ENCODE measurements around the gene TIGIT.

The TIGIT gene

DNA sequence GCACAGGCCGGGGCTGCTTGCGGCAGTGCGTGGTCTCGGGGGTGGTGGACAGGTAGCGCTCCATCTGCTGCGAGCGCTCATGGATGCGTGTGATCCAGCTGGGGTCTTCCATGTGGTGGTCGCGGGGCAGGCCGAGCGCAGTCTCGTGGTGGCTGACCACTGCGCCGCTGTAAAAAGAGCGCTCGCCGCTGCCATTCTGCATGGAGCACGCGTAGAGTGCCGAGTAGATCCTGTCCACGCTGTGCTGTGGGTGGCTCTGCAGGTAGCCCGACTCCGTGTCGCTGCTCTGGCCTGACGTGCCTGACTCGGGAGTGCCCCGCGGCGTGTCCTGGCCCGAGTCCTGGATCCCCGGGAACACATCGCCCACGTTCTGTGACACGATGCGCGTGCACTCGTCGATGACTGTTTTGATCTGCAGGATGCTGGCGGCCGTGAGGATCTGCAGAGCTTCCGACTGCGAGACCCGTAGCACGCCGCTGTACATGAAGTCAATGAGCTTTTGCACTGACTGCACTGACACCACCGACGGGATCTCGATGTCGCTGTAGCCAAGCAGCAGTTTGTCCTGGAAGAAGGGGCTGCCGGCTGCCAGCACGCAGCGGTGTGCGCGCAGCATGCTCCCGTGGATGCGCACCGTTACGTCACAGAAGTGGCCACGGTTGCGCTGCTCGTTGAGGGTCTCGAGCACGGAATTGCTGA, 57.4 kb downstream of the TIGIT start:
- TF ChIP-seq CTCF (IDR thresholded peaks at IDR 0.05), result no peak
- no peaks in the 10 kb centered on the region for H3K4me1 ChIP-seq (ENCODE audit: control insufficient read depth in 1 of 2, insufficient read depth in 1 of 2, low read depth in 1 of 2, low read length in 1 of 2)

DNA sequence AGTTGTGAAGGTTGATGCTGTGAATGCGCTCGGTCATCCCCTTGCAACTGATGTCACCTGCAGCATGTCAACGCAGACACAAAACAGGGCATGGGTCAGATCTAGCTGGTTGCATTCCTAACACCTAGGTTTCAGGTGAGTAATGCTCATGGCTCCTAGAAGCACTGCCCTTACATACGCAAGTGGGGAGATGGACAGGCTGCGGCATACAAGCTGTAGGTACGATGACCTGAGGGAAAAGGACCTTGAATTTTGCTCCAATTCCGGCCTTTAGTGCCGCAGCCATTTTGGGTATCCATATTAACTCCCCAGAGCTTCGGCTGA, 58.0 kb downstream of the TIGIT start:
- Histone ChIP-seq H3K27me3 (no peaks in the 10 kb centered on the region), H3K9me3 (no peaks in the 10 kb centered on the region), H3K27ac (no peak overlapping the region), H3K36me3 (peaks cover 17% of the 10 kb centered on the region), H3K4me1 (ENCODE audit: control insufficient read depth in 1 of 2, insufficient read depth in 1 of 2, low read depth in 1 of 2, low read length in 1 of 2) (no peaks in the 10 kb centered on the region), H3K4me3 (ENCODE audit: low read depth in 1 of 2, low read length in 1 of 2) (no peak overlapping the region)
- no peak for TF ChIP-seq CTCF (IDR thresholded peaks at IDR 0.05)

More for the DNA sequence above, 57.4 kb downstream of the TIGIT start:
- Histone ChIP-seq H3K36me3 (peaks cover 17% of the 10 kb centered on the region), H3K27me3 (no peaks in the 10 kb centered on the region), H3K4me3 (ENCODE audit: low read depth in 1 of 2, low read length in 1 of 2) (no peak overlapping the region), H3K27ac (no peak overlapping the region), H3K9me3 (no peaks in the 10 kb centered on the region)

DNA sequence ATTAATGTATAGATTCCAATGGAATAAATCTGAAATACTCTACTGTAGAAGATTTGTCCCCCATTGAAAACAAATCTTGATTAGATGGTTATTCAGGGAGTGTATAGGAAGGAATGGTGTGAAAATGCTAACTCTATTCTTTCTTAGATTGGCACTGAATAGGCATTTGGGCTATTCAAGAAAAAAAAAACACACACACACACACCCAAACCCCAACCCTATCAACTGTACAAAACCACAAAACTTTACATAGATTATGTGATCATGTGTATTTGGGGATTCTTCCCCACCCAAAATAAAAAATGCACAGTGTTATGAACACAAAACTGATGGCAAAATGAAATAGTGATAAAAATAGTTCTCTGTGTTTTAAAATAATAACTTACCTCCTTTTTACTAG, 61.8 kb downstream of the TIGIT start:
- H3K9me3 ChIP-seq, result no peaks in the 10 kb centered on the region
- H3K36me3 ChIP-seq, result peaks cover 10% of the 10 kb centered on the region
- H3K27me3 ChIP-seq, result no peaks in the 10 kb centered on the region
- TF ChIP-seq CTCF (IDR thresholded peaks at IDR 0.05), result no peak
- no peak overlapping the region for H3K4me3 ChIP-seq (ENCODE audit: low read depth in 1 of 2, low read length in 1 of 2)
- no peak overlapping the region for H3K27ac ChIP-seq
- H3K4me1 ChIP-seq (ENCODE audit: control insufficient read depth in 1 of 2, insufficient read depth in 1 of 2, low read depth in 1 of 2, low read length in 1 of 2), result no peaks in the 10 kb centered on the region

DNA sequence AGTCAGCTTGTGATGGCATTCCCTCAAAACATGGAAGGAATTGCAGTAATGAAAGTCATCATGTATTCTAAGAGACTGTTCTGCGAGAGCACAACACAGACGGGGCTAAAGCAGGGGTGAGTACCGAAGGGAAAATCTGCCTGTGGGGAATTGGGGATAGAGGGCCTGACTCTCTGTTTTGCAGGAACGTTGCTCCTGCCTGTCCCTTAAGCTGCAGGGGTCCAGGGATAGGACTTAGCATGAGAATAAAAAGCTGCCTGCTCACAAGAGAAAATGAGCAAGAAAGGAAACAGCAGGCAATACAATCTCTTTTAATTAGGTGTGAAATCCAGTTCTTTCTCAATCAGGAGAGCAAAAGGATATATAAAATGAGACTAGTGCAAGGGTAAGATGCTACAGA, 62.2 kb downstream of the TIGIT start:
- no peak for TF ChIP-seq CTCF (IDR thresholded peaks at IDR 0.05)
- Histone ChIP-seq H3K27me3 (no peaks in the 10 kb centered on the region), H3K36me3 (peaks cover 6% of the 10 kb centered on the region), H3K4me3 (ENCODE audit: low read depth in 1 of 2, low read length in 1 of 2) (no peak overlapping the region), H3K9me3 (no peaks in the 10 kb centered on the region), H3K27ac (no peak overlapping the region), H3K4me1 (ENCODE audit: control insufficient read depth in 1 of 2, insufficient read depth in 1 of 2, low read depth in 1 of 2, low read length in 1 of 2) (no peaks in the 10 kb centered on the region)

- TF ChIP-seq CTCF (IDR thresholded peaks at IDR 0.05), result no peak
- H3K27ac ChIP-seq, result no peak overlapping the region
- H3K9me3 ChIP-seq, result no peaks in the 10 kb centered on the region
- no peak overlapping the region for H3K4me3 ChIP-seq (ENCODE audit: low read depth in 1 of 2, low read length in 1 of 2)
- H3K4me1 ChIP-seq (ENCODE audit: control insufficient read depth in 1 of 2, insufficient read depth in 1 of 2, low read depth in 1 of 2, low read length in 1 of 2), result no peaks in the 10 kb centered on the region
- H3K27me3 ChIP-seq, result no peaks in the 10 kb centered on the region
- H3K36me3 ChIP-seq, result peaks cover 2% of the 10 kb centered on the region
Measured at GRCh38 chr3:114356525-114356924, 62.7 kb downstream of the TIGIT start.

Measured in neutrophil (primary cell).